Measurements from ENCODE around the gene ECSIT.

DNA sequence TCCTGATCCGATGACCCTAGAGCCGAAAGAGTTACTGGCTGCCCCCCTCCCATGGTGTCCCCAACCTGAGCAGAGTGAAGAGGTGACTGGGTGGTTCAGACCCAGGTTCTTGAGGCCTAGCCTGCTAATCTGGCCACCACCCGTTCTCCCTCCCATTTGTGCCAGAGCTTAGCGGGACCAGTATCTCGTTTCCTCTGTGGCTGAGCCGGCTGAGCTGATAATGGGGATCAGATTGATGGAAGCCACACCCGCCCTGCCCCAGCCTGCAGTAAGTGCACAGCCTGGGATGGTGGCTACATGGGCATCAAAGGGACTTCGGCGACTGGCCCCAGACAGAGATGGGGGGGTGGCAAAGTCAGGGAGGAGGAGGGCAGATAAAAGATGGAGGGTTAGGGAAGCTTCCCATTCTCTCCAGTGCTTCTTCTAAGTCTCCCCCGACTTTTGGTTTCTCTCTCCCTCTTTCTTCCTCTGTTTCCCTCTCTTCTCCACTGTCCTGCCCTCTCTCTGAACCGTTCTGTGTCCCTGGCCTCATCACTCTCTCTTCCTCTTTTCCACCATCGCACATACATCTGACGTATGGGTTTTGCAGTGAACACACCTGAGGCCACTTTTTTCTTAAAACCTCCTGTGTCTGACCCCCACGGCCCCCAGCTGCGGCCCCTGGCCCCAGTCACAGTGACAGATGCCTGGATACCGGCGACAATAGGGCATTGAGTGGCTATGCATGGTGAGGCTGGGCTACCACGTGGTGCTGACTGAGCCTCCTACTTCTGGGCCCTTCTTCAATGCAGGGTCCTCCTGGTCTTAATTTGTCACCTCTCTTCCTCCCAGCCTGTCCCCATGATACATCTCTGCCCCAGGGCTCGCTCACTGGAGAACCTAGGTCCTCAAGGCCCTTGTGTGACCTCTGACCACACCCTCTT is 50.5 kb downstream of the ECSIT start:
- TF ChIP-seq POLR2A (IDR thresholded peaks at IDR 0.05; ENCODE audit: low read length) (no peak), GATA1 (IDR thresholded peaks at IDR 0.05; ENCODE audit: low read depth, low read length) (no peak)

Data from erythroblast (primary cell).